ENCODE measurements around the gene COL24A1. TPM values are rescaled to one million over a fixed set of nuclear protein-coding genes. Genes with fewer than 3 reads are reported as not detected.

Gene COL24A1
- total RNA-seq, 1 experiment from 2014 or later: not detected

- TF ChIP-seq EZH2 (IDR thresholded peaks at IDR 0.05) (no peak), RAD21 (IDR thresholded peaks at IDR 0.05; ENCODE audit: low read depth) (no peak), FOSL1 (IDR thresholded peaks at IDR 0.05; ENCODE audit: low read depth) (no peak), CBX3 (IDR thresholded peaks at IDR 0.05; ENCODE audit: low read depth) (no peak), ZNF274 (IDR thresholded peaks at IDR 0.05; ENCODE audit: low read depth, low read length) (no peak), CEBPB (IDR thresholded peaks at IDR 0.05; ENCODE audit: low read depth) (no peak), TCF7L2 (IDR thresholded peaks at IDR 0.05; ENCODE audit: borderline replicate concordance, extremely low read depth, insufficient read depth, insufficient read length) (no peak), YY1 (IDR thresholded peaks at IDR 0.05; ENCODE audit: extremely low read depth, insufficient replicate concordance, low read depth, low read length) (no peak), ZFX (IDR thresholded peaks at IDR 0.05) (no peak)
- TF ChIP-seq, protein P1, sequence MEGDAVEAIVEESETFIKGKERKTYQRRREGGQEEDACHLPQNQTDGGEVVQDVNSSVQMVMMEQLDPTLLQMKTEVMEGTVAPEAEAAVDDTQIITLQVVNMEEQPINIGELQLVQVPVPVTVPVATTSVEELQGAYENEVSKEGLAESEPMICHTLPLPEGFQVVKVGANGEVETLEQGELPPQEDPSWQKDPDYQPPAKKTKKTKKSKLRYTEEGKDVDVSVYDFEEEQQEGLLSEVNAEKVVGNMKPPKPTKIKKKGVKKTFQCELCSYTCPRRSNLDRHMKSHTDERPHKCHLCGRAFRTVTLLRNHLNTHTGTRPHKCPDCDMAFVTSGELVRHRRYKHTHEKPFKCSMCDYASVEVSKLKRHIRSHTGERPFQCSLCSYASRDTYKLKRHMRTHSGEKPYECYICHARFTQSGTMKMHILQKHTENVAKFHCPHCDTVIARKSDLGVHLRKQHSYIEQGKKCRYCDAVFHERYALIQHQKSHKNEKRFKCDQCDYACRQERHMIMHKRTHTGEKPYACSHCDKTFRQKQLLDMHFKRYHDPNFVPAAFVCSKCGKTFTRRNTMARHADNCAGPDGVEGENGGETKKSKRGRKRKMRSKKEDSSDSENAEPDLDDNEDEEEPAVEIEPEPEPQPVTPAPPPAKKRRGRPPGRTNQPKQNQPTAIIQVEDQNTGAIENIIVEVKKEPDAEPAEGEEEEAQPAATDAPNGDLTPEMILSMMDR (IDR thresholded peaks at IDR 0.05 in 2 of 3, conservative IDR thresholded peaks at IDR 0.05 in 1 of 3; ENCODE audit: borderline replicate concordance in 1 of 3, insufficient read depth in 1 of 3, low read depth in 2 of 3, low read length in 2 of 3): no peak
- Histone ChIP-seq H3K27ac (ENCODE audit: low read depth, low read length) (no peak overlapping the region), H3K36me3 (ENCODE audit: control insufficient read depth in 1 of 2, insufficient read depth in 2 of 2, low read length in 2 of 2) (no peaks in the 10 kb centered on the region), H3K9me3 (ENCODE audit: control insufficient read depth in 1 of 2, insufficient read depth in 1 of 2, low read depth in 1 of 2, low read length in 2 of 2) (no peaks in the 10 kb centered on the region), H3K79me2 (ENCODE audit: insufficient read depth, low read length) (no peaks in the 10 kb centered on the region), H3K27me3 (ENCODE audit: insufficient read depth, low read length) (no peaks in the 10 kb centered on the region), H4K20me1 (ENCODE audit: insufficient read depth) (no peaks in the 10 kb centered on the region), H2AFZ (ENCODE audit: low read depth, low read length, poor library complexity, severe bottlenecking) (no peak overlapping the region), H3K9me2 (ENCODE audit: insufficient read depth) (no peaks in the 10 kb centered on the region), H3K9ac (ENCODE audit: low read length) (no peak overlapping the region), H3K4me1 (ENCODE audit: control insufficient read depth in 1 of 2, insufficient read depth in 2 of 2, low read length in 2 of 2) (no peaks in the 10 kb centered on the region), H3K4me2 (ENCODE audit: low read length) (no peak overlapping the region), H3K4me3 (replicated peaks in 1 of 2; ENCODE audit: low read depth in 1 of 2, low read length in 2 of 2) (no peak overlapping the region)
- ATAC-seq (no peak), DNase-seq (ENCODE audit: low read depth, low spot score) (no peak)
- RAD21 ChIA-PET (ENCODE audit: low non-redundant PET in 1 of 2, low total read pairs in 2 of 2, uncharacterized antibody in 2 of 2, unreplicated experiment in 2 of 2): no interaction called here
- CTCF ChIA-PET: no interaction called here
- BruUV-seq (replicated peaks): no TSS peak
- POLR2A ChIA-PET: no interaction called here
- intact Hi-C loops (cut with micrococcal nuclease): no loop called here
Measured at GRCh38 chr1:85816606-85817005, 340.0 kb downstream of the COL24A1 start.

Data from HCT116 (cell line).